GDM1 (cell line): ENCODE measurements around the gene DSCAML1.
A peak's percentile ranks its signal among the peaks of the same experiment; 100 is the strongest.

Experiments
- DNase-seq: peaks from one replicate; lab custom pipeline; 2025; lab: John Stamatoyannopoulos, UW

The DSCAML1 gene

DNA sequence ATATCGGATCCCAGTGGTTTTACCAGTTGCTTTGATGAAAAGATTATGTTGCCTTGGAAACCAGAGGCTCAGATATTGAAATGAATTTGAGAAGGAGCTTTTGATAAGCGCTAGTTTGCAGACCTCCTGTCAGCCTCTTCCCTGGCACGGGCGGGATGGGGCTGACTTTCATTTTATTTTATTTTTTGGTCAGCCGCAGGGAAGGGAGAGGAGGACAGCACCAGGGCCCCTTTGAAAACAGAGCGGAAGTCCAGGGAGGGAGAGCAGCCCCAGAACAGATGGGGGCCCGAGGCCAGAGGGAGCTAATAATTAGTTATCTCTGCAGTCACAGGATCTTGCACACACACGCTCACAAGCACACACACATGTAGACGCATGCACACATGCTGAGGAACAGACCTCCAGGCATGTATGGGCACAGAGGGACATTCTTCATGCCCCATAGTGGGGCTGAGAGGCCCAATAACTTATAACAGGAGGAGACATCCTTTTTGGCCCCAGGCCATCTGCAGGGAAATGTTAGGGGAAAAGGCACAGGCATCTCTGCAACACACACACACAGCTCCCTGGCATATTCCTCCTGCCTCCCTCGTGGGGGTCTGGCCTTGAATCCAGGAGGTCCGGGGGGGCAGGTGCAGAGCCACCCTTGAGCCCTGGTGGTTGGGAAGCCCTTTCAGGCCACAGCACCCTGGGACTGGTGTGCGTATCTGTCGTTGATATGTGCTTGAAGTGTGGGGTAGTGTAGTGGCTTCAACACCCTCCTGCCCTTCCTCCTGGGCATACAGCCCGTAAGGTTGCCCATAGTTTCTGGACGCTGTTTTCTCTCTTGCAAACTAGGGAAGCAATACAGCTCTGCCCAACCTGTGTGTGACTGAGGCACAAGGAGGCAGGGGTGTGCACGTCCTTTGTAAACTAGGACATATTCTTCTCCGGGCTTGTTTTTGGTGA is 352.0 kb downstream of the DSCAML1 start:
- no peak for DNase-seq

DNA sequence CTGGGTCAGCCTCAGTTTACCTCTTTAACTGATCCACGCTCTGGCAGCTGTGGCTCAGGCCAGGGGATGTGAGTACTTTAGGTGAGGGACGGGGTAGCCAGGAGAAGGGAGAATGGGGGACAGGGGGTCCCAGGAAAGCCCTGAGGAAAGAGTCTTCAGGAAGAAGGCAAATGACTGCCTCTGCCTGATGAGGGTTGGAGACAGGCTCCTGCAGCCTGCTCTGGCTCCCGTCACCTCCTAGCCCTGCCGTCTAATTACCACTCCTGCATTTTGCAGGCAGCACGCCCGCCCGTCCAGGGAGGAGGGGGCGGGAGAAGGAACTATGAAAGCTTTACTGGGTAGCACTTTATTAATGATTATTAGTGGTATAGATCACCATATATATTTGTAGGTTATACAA is 352.8 kb downstream of the DSCAML1 start:
- no peak for DNase-seq

DNA sequence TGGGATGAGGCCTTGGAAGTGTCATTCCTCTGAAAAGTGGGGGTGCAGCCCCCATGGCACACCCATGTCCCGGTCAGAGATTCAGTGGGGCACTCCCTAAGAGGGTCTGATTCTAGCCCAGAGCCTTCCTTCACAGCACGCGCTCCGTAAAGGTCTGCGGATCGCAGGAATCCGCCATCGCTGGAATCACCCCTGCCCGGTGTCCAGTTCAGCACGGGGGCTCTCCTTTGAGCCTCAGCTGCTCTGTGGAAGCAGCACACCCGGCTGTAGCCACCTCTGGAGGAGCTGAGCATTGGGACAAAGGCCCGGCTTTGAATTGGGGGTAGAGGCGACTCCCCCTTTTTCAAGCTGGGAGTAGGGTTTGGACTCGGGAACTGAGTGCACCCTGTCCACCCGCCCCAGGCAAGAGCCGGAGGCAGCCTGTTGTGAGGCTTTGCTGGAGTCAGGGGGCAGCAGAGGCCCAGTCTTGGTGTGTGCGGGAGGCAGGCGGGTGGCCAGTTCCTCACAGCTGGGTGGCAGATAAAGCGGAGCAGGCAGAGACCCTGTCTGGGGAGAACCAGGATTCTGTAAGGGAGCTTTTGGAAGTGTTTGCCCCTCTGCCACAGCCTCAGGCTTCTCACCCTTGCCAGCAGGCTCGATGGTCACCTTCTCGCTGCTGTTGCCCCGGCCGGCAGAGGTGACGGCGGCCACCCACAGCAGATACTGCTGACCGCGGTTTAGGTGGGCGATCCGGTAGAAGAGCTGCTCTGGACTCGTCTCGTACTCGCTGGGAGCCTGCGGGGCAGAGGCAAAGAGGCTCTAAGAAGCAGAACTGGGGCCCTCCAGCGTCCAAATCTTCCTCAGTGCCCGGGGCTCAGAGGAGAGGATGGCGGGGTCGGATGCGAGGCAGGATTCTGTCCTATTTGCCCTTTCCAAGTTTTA is 353.5 kb downstream of the DSCAML1 start:
- peak; percentile 30 for DNase-seq

DNA sequence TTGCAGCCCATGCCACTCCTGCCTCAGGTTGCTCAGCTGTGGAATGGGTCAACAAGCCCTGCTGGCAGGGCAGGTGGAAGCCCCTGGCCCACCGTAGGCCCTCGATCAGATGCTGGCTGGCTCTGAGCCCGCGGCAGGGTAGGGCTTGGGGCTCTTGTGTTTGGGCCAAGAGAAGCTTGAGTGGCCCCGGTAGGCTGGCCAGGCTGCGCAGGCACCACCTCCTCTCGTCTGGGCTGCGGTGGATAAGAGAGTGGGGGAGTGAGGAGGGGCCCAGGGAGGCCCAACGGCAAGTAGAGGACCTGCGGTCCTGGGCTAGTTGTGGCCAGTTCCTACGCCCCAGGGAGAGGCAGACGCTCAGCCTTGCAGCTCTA is 354.2 kb downstream of the DSCAML1 start:
- no peak for DNase-seq

DNA sequence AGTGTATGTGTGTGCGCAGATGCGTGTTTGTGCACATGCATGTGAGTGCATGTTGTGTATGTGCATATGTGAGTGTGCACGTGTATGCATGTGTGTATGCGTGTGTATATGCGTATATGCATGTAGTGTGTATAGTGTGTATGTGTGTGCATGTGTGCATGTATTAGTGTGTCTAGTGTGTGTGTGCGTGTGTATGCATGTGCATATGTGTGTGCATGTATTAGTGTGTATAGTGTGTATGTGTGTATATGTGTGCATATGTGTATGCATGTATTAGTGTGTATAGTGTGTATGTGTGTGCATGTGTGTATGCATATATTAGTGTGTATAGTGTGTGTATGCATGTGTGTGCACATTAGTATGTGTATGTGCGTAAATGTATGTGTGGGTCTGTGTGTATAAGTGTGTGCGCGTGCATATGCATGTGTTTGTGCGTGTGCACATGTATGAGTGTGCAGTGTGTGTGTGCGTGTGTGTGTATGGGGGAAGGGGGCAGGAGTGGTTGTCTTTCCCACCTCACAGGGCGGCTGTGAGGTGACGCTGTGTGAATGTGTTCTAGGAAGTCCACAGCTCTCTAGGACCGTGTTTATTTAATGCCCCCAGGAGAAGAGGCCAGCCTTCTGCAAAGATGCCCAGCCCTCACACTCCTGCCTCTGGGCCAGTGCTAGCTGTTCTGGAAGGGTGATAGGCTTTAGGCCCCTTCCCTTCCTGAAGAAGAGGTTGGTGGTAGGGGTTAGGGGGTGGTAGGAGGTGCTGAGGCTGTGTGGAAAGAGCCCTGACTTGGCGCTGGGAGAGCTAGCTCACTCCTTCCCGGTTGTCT is 354.8 kb downstream of the DSCAML1 start:
- DNase-seq, result no peak

DNA sequence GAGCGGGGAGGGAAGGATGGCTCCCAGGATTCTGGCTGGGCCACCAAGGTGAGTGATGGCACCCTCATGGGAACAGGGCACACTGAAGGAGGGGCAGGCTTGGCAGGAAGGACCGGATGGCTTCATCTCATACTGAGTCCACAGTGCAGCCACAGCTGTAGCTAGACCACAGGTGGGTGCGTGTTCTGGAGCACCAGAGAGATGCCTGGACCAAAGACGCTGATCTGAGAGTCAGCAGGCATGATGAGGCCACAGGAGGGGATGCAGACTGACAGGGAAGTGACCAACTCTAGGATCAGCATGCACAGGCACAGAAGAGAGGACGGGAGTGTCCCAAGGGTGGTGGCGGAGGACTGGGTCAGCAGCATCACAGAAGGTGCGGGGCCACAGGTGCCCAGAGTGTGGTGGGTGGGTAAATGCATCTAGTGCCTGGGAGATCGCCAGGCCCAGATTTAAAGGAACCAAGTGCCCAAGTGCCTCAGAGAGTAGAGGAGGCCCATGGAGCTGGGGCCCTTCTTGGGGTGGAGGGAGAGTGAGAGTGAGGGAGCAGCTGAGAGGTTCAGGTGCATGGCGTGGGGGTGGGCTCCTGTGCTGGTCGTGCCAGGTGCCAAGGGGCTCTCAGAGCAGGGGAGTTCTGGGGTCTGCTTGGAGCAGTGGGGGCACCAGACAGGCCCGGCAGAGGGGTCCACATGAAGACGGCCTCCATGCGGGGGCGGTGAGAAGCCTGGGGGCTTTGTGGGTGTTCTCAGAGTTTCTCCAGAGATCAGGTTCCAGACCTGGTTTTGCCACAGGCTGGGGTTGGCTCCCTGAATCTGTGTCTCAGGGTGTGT is 355.7 kb downstream of the DSCAML1 start:
- DNase-seq, result no peak

DNA sequence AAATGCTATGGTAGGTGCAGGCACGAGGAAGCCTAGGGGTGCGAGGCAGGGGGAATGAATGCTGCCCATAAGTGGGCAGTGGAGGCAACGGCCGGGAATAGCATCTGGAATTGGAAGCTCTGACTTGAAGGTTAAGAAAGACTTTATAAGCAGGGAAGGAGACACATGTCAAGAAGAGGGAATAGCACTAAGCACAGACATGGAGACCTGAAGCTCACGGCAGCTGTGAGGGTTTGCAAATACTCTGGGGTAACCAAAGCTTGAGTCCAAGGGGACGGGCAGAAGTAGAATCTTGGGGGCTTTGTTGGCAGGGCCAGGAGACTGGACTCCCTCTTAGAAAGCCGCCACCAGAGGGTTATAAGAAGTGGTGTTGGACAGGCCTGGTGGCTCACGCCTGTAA is 356.8 kb downstream of the DSCAML1 start:
- no peak for DNase-seq

DNA sequence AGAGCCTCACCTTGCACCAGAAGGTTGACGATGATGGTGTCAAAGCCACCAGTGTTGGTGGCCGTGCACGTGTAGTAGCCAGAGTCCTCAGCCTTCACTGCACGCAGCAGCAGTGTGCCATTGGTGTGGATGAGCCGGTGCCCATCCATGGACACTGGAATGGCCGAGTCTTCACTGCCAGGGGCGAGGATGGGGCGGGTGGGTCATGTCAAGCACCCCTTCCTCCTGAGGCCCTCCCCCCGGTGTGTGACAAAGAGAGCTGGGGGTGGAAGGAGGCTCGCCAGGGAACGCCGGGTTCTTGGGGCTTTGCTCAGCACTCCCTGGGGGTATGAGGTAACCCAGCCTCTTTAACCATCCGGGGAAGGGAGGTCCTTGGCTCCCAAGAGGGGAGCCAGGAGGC is 357.8 kb downstream of the DSCAML1 start:
- DNase-seq, result no peak

DNA sequence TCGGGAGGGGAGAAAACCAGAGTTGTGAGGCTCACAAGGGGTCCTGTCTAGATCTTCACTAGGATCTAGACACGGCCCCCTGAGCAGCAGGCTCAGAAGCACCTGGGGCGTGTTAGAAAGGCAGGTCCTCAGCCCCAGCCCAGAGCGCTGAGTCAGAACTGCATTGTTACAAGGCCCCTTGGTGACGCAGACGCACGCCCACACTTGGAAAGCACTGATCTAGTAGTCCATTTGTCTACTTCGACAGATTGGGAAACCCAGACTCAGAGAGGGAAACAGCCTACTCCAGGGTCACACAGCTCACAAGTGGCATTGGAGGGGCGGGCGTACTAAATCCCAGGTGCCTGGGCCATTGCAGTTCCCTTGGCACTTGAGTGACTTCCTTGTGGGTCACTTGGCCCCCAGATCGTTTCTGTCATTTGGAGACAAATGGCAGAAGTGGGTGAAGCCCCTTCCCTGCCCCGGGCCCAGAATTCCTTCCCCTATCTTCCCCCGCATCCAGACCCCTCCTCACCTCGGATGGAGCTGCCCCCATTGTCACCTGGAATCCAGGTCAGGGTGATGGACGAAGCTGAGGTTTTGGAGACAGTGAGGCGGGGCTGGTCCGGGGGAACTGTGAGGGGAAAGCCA is 358.5 kb downstream of the DSCAML1 start:
- no peak for DNase-seq

DNA sequence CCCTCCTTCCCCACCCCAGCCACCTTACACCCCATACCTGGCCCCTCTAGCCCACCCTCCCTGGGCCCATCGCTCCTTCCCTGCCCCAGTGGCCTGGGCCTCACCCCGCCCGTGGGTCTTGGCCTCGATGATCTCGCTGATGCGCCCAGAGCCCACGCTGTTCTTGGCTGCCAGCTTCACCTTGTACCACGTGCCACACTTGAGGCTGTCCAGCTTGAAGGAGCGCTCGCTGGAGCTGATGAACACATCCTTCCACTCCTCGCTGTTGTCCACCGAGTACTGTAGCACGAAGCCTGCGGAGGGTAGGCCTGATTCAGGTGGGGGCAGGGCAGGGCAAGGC is 359.3 kb downstream of the DSCAML1 start:
- no peak for DNase-seq

DNA sequence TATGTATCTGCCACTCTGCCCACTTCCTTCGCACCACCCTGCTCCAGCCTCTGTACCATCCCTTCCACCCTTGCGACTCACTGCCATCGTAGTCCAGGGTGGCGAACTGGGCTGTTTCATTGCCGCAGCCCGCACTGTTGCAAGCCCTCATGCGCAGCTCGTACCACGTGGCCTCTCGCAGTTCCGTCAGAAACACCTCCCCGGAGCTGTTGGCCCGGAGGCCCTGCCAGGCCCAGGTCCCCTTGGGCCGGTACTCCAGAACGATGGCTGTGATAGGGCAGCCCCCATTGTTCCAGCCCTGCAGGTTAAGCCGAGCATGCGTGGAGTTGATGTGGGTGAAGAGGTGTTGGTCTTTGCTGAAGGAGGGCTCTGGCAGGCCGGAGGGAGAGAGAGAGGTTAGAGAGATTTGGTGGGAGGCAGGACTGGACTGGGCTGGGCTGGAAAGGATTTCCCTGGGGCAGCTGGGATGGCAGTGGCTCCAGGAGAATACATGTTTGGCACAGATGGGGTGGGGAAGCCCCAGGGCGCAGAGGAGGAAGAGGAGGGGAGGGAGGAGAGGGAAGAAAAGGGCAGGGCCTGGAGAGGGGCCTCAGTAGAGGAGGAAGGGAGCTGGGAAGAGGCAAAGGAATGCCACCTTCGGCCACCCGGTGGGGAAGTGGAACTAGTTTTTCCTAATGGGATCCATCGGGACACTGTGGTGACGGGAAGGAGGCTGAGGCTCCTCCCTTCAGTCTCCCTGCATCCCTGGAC is 359.8 kb downstream of the DSCAML1 start:
- DNase-seq, result no peak

DNA sequence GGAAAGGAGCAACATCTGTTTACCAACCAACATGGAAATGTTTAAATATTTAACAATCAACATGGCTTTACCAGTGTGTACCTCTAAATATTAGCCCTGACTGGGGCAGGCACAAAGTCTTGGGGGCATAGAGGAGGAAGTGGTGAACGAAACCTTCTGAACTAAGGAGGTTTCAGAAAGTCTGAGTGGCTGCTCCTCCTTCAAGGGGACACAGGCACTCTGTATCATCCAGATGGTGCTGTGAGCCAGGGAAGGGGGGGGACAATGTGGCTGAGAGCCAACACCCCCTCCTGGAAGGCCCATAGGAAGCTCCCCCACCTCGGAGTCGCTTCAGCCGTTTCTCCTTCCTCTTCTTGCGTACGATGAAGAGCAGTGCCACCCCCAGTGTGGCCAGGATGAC is 361.7 kb downstream of the DSCAML1 start:
- DNase-seq, result no peak

DNA sequence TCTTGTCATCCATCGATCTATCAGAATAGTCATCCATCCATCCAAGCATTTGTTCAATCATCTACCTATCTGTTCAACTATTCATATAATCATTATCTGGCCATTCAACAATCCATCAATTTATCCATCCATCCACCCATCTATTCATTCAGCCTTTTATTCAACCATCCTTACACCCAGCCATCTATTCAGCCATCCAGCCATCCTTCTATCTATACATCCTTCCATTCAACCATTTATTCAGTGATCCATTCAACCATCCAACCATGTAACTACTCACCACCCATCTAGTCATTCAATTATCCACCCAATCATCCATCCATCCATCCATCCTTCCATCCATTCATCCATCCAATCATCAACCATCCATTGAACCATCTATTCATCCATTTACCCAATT is 362.5 kb downstream of the DSCAML1 start:
- DNase-seq, result no peak

DNA sequence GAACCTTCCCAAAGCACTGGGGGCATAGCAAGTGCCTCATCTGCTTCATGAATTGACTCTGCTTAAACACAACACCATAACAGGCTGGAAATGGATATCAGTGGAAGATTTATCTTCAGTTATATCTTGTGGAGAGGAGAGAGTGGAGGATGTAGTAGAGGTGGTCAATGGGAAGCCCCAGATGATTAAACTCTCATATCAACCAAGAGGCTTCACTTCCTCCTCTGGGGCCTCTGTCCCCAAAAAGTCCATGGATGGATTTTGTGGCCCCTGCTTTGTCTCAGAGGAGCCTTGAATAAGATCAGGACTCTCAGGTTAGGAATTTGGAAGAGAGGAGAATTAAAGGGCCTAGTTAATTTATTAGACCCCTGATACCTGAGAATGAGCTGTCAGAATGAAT is 363.3 kb downstream of the DSCAML1 start:
- DNase-seq, result no peak

DNA sequence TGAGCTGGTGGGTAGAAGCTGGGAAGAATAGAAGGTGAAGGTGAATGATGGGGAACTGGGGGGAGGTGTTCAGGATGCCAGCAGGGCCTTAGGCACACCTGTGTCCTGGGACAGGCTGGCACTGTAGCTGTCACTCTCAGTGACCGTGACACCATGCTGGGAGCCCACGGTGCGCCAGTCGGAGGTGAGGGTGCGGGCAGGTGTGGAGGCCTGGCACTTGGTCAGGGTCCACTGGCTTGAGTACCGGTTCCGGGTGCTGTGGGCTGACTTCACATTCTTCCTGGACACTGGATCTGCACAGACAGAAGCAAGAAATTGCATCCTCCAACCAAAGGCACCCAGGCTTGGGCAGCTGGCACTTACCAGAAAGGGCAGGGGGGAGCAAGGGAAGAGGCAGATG is 365.6 kb downstream of the DSCAML1 start:
- DNase-seq, result no peak

DNA sequence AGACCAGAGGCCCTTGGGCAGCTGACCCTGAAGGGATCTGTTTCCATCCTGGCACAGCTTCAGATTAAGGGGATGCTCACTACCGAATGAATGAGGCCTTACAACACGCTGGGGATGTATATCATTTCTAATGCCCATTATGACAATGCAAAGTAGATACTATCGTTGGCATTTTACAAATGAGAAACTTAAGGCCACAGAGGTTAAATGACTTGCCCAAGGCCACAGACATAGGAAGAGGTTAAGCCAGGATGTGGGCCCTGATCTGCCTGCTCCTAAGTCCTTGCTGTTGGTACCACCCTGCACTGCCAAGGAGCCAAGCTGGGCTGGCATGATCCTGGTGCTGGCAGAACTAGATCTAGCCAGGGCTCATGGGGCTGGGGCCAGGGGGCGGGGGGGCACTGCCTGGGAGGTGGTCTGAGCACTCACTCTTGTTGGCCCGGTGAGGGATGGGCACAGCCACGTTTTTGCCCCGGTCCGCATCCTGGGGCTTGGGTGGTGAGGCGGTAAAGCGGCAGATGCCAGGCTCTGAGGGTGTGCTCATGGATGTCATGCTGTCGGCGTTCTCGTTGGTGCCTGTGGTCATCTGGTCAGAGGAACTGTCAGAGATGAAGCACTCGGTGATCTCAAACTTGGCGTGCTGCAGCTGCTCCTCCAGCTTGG is 366.6 kb downstream of the DSCAML1 start:
- DNase-seq, result no peak

DNA sequence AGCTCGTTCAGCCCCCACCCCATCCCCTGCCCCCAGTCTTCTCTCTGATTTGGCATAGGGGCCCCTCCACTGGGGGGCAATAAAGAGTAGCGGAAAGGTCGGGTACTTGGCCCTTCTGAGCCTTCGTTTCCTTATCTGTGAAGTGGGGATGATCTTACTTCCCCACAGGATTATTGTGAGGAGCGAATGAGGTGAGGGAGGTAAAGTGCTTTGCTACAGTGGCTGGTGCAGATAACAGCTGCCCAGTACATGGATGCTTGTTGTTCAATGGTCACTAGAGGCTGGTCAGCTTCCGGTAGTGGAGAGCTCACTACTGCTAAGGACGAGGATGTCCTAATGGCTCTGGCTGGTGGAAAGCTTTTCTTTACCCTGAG is 368.2 kb downstream of the DSCAML1 start:
- no peak for DNase-seq

DNA sequence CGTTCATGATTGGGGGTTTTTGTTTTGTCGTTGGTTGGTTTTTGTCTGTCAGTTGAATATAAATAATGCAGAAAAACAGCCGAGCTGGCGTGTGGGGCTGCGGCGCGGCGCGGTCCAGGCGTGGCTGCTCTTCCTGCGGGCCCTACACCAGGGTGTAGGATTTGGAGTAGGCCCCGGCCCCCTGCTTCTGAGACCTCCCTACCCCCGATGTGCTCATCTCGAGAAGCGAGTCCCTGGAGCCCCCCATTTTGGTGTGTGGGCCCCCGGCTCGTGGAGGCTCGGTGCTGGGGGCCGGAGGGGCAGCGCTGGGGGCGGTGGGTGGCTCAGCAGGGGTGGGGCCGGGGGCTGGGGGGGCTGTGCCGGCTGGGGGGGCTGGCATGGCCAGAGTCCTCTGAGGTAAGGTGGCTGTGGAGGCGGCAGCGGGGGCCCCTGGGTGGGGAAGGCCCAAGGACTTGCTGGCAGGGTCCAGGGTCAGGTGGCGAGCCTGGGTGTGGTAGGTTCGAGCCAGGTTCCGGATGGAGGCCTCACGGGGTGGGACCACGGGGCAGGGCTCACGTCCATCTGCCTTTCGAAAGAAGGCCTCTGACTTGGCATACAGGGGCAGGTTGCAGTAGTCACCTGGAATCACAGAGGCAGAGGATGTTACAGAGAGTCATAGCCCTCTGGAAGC is 368.7 kb downstream of the DSCAML1 start:
- no peak for DNase-seq

DNA sequence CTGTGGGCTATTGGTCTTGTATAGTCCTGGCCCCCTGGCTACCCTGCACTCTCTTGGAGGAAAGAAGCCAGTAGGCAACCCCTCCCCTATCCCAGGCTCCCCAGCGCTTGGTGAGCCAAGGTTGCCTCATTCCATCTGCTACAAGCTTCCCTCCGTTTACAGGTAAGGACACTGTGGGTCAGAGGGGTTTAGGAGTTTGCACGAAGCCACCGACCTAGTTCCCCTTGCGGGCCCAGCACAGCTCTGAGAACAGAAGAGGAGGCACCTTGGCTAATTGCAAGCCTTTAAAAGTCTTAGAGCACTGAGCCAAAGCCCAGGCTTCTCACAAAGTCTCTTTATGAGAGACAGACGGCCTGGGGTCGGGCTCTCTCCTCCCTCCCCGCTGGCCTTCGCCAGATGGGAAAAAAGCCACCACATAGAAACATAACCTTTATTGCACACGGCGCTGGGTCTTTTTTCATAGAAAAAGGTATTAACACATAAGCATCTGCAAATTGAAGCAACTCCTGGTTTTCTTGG is 369.6 kb downstream of the DSCAML1 start:
- DNase-seq, result no peak
